Psoas muscle (tissue), 8 donors: ENCODE measurements around the gene CRADD. TPM values are rescaled to one million over a fixed set of nuclear protein-coding genes. Genes with fewer than 3 reads are reported as not detected.
A peak's percentile ranks its signal among the peaks of the same experiment; 100 is the strongest.

Experiments used
- ATAC-seq, 4 donors: fragments of 200-7000 bp; cut with Tn5 transposase; one replicate each; pipeline ENCODE4 v1.9.1; 2020; ENCODE audit warnings: moderate library complexity in 3 of 4, mild to moderate bottlenecking in 2 of 4
- DNase-seq, 2 donors: peaks; one replicate each; pipeline ENCODE4 v3.0.0-alpha.2; 2020
- H3K27ac ChIP-seq: fragments of 200-600 bp; one replicate; pipeline ENCODE4 v1.8.0; 2022
- H3K27me3 ChIP-seq, 3 donors: fragments of 200-600 bp in 1 of 3; one replicate each; pipeline versions ENCODE4 v1.6.1 to v1.8.0; 2013 to 2022; ENCODE audit warnings: low read length in 2 of 3, mild to moderate bottlenecking in 2 of 3, moderate library complexity in 1 of 3; ENCODE audit not compliant: insufficient read depth in 3 of 3
- H3K36me3 ChIP-seq, 2 donors: fragments of 200-600 bp in 1 of 2; one replicate each; pipeline versions ENCODE4 v1.6.1 to v1.8.0; 2013 to 2022; ENCODE audit warnings: low read depth in 1 of 2, mild to moderate bottlenecking in 1 of 2, moderate library complexity in 1 of 2; ENCODE audit not compliant: insufficient read depth in 1 of 2
- H3K4me1 ChIP-seq: fragments of 200-600 bp; one replicate; pipeline ENCODE4 v1.8.0; 2022
- H3K4me3 ChIP-seq: fragments of 200-600 bp; one replicate; pipeline ENCODE4 v1.8.0; 2022; ENCODE audit warnings: mild to moderate bottlenecking
- H3K9me3 ChIP-seq: fragments of 200-600 bp; one replicate; pipeline ENCODE4 v1.8.0; 2022
- WGBS, 3 donors: extraction: QIAGEN DNeasy Blood & Tissue Kit; methylation state at CpG; one replicate each; pipeline versions ENCODE4 v1.1.6 to v1.1.7; 2013; 5-methylcytosine and 5-hydroxymethylcytosine counted together
- intact Hi-C, 2 donors: fragments of 100-400 bp; cut with DNase I; formaldehyde crosslinking; loops; one replicate each; pipeline versions ENCODE4 v1.11.0 to v1.14.2; 2022
- polyA plus RNA-seq, 3 donors: library from polyadenylated mRNA; stranded (reverse); fragments of 200-250 nt; gene quantifications; one replicate each; pipeline ENCODE4 v1.2.3, GENCODE V29; 2013
- total RNA-seq, 4 donors: library from RNA; stranded (reverse); fragmentation: NEBNext Ultra II Directional in 2 of 4; extraction: Animal tissue kit (Norgen Biotek cat#: 25700) in 2 of 4; gene quantifications; one replicate each; pipeline versions ENCODE4 v1.2.1 to v1.2.4, GENCODE V29; 2021 to 2023
- TF ChIP-seq, protein P1 (sequence below): fragments of 200-600 bp; IDR thresholded peaks from one replicate; pipeline ENCODE4 v1.8.0; 2022; ENCODE audit warnings: antibody characterized with exemption
- donor health status: healthy with polysubstance abuse.
- donor health status: DM: no; HTN: no; CAD: no; lungs with moderate emphysema.
- donor health status: Bipolar disorder and iron deficiency.
- donor health status: healthy.
- donor health status: DM: yes; HTN: yes; CAD: no.
- donor health status: DM: no; HTN: no; CAD: no.
- donor health status: DM: no; HTN: no; CAD: no.
- donor health status: DM: yes; HTN: yes; CAD: no.

CRADD gene
- total and polyA plus RNA-seq, 7 donors: 11.0 to 21.1 (median 12.7) TPM

DNA sequence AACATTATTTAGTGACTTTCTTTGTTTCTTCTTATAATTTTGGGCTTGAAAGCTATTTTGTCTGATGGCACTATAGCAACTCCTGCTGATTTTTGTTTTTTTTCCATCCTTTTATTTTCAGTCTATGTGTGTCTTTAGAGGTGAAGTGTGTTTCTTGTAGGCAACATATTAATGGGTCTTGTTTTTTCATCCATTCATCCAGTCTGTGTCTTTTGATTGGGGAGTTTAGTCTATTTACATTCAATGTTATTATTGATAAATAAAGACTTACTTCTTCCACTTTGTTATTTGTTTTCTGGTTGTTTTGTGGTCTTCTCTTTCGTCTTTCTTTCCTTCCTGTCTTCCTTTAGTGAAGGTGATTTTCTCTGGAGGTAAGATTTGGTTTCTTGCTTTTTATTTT, 198.0 kb downstream of the CRADD start:
- no peak overlapping the region for H3K27ac ChIP-seq
- no peak overlapping the region for H3K4me3 ChIP-seq
- TF ChIP-seq, protein P1, sequence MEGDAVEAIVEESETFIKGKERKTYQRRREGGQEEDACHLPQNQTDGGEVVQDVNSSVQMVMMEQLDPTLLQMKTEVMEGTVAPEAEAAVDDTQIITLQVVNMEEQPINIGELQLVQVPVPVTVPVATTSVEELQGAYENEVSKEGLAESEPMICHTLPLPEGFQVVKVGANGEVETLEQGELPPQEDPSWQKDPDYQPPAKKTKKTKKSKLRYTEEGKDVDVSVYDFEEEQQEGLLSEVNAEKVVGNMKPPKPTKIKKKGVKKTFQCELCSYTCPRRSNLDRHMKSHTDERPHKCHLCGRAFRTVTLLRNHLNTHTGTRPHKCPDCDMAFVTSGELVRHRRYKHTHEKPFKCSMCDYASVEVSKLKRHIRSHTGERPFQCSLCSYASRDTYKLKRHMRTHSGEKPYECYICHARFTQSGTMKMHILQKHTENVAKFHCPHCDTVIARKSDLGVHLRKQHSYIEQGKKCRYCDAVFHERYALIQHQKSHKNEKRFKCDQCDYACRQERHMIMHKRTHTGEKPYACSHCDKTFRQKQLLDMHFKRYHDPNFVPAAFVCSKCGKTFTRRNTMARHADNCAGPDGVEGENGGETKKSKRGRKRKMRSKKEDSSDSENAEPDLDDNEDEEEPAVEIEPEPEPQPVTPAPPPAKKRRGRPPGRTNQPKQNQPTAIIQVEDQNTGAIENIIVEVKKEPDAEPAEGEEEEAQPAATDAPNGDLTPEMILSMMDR: no peak
- no peaks in the 10 kb centered on the region for H3K36me3 ChIP-seq
- ATAC-seq: no peak
- no peak for DNase-seq
- intact Hi-C loops: no loop called here
- no peaks in the 10 kb centered on the region for H3K27me3 ChIP-seq
- H3K4me1 ChIP-seq: peaks cover 7% of the 10 kb centered on the region
- H3K9me3 ChIP-seq: peaks cover 31% of the 10 kb centered on the region
- 71 to 79% (median 72%) methylated on average over 1 of the region's 1 CpG for WGBS, 3 donors

DNA sequence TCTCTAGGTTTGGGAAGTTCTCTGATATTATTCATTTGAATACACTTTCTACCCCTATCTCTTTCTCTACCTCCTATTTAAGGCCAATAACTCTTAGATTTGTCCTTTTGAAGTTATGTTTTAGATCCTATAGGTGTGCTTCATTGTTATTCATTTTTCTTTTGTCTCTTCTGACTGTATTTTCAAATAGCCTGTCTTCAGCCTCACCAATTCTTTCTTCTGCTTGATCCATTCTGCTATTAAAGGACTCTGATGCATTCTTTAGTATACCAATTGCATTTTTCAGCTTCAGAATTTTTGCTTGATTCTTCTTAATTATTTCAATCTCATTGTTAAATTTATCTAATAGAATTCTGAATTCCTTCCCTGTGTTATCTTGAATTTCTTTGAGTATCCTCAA, 199.2 kb downstream of the CRADD start:
- no peaks in the 10 kb centered on the region for H3K36me3 ChIP-seq
- peaks cover 28% of the 10 kb centered on the region for H3K9me3 ChIP-seq
- TF ChIP-seq, protein P1: no peak
- no peak overlapping the region for H3K27ac ChIP-seq
- no peaks in the 10 kb centered on the region for H3K27me3 ChIP-seq
- DNase-seq: no peak
- no peak overlapping the region for H3K4me3 ChIP-seq
- ATAC-seq: no peak
- peaks cover 7% of the 10 kb centered on the region for H3K4me1 ChIP-seq
- intact Hi-C loops: no loop called here

DNA sequence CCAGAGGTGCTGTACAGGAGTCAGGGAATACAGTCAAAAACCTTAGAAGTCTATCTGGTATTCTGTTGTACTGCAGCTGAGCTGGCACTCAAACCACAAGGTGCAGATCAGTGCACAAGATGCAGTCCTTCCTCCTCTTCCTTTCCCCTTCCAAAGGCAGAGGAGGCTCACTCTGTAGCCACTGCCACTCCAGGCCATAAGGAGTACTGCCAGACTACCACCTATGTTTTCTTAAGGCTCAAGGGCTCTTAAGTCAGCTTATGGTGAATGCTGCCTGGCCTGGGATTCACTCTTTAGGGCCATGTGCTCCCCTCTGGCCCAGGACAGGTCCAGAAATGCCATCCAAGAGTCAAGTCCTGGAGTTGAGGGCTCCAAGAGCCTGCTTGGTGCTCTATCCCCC, 200.3 kb downstream of the CRADD start:
- ATAC-seq (no peak), DNase-seq (no peak)
- TF ChIP-seq, protein P1: no peak

DNA sequence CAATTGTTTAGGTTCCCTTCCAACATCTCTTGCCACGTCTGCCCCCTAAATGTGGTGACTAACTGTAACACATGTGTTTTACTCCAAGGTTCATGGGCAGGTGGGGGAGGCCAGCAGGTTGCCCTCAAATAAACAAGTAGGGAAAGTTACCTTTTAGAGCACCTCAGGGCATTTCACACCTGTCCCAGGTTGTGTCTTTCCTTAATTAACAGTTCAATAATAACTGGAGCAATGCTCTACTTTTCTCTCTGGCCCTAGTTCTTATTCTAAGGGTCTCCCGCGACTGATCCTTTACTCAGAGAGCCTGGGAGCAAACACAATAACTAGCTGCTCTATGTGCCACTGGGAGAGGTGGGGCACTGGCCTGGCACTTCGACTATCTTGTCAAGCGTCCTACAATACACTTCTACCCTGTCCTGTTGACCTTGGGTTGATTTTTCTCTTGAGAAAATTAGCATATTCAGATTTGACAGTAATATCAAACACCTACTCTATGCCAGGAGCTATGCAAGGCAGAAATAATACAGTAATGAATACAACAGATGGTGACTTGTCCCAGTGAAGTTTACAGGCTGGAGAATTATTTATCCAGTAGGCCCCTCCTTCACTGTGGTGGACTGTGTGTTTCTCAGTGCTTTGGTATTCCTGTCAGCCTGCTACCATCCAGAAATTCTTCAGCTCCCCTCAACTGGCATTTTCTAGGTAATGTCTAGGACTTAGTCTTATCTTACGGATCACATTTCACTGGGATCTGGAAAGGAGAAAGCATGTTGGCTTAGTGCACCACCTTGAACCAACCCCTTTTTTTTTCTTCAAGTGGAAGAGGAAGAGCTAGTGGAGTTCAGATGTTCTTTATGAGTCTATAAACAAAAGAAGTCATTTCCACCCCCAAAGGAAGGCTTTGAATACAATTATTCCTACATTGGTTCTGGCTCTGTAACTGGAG, 202.6 kb downstream of the CRADD start:
- H3K27ac ChIP-seq: no peak overlapping the region
- intact Hi-C loops: no loop called here

More for the DNA sequence above, 200.3 kb downstream of the CRADD start:
- intact Hi-C loops: no loop called here
- H3K36me3 ChIP-seq: no peaks in the 10 kb centered on the region
- no peak overlapping the region for H3K27ac ChIP-seq
- peaks cover 20% of the 10 kb centered on the region for H3K9me3 ChIP-seq
- no peaks in the 10 kb centered on the region for H3K27me3 ChIP-seq
- no peak overlapping the region for H3K4me3 ChIP-seq
- H3K4me1 ChIP-seq: peaks cover 7% of the 10 kb centered on the region

More for the DNA sequence above, 202.6 kb downstream of the CRADD start:
- Histone ChIP-seq H3K27me3 (no peaks in the 10 kb centered on the region), H3K4me1 (peaks cover 7% of the 10 kb centered on the region), H3K36me3 (no peaks in the 10 kb centered on the region), H3K4me3 (no peak overlapping the region), H3K9me3 (peaks cover 1% of the 10 kb centered on the region)
- ATAC-seq (peak in 2 of 4 donors; percentile 35 to 50), DNase-seq (no peak)
- TF ChIP-seq, protein P1: no peak
- 63 to 72% (median 70%) methylated on average over 6 of the region's 6 CpGs for WGBS, 3 donors
